HEK293 (cell line): ENCODE results near the gene COX11.

Experiments used
- CTCF ChIP-seq: fragments of 450-650 bp; formaldehyde crosslinking; IDR thresholded peaks from 2 replicates; pipeline ENCODE4 v1.5.1; 2016; ENCODE audit warnings: missing biosample characterization, missing genetic modification characterization
- PRDM6 ChIP-seq: fragments of 450-650 bp; formaldehyde crosslinking; IDR thresholded peaks from 2 replicates; pipeline ENCODE4 v1.5.1; 2017; ENCODE audit warnings: missing biosample characterization, missing genetic modification characterization
- ZBTB1 ChIP-seq: fragments of 450-650 bp; formaldehyde crosslinking; IDR thresholded peaks from 2 replicates; pipeline ENCODE4 v1.5.1; 2016; ENCODE audit warnings: missing biosample characterization, missing genetic modification characterization
- ZNF112 ChIP-seq: fragments of 450-650 bp; formaldehyde crosslinking; IDR thresholded peaks from 2 replicates; pipeline ENCODE4 v1.5.0; 2017; ENCODE audit warnings: missing biosample characterization, missing genetic modification characterization
- ZNF223 ChIP-seq: fragments of 450-650 bp; formaldehyde crosslinking; IDR thresholded peaks from 2 replicates; pipeline ENCODE4 v1.5.1; 2016; ENCODE audit warnings: missing biosample characterization, missing genetic modification characterization
- ZNF24 ChIP-seq: fragments of 450-650 bp; formaldehyde crosslinking; IDR thresholded peaks from 2 replicates; pipeline ENCODE4 v1.5.1; 2016; ENCODE audit warnings: missing biosample characterization, missing genetic modification characterization
- ZNF747 ChIP-seq: fragments of 450-650 bp; formaldehyde crosslinking; IDR thresholded peaks from 2 replicates; pipeline ENCODE4 v1.5.1; 2016; ENCODE audit warnings: missing biosample characterization, missing genetic modification characterization

GRCh38 chr17:54916721-54917120, 51.7 kb downstream of the COX11 start:
- TF ChIP-seq ZNF747 (tag by site-specific recombination): no peak
- TF ChIP-seq ZNF223: no peak
- no peak for TF ChIP-seq ZBTB1 (tag by site-specific recombination)
- TF ChIP-seq ZNF24 (tag by site-specific recombination): no peak
- no peak for TF ChIP-seq ZNF112 (tag by site-specific recombination)
- TF ChIP-seq CTCF (tag by site-specific recombination): no peak
- no peak for TF ChIP-seq PRDM6 (tag by site-specific recombination)
